OCI-LY1 (cell line): ENCODE results near the gene SNHG17.

Experiments used
- H2AFZ ChIP-seq: fragments of 200-600 bp; sonication (generic), shearing (Covaris generic); 2 replicates; pipeline ENCODE4 v1.6.0; 2014; ENCODE audit warnings: antibody characterized with exemption, mild to moderate bottlenecking, low read length
- H3F3A ChIP-seq: fragments of 200-600 bp; sonication (generic), shearing (Covaris generic); 2 replicates; pipeline ENCODE4 v1.6.0; 2014; ENCODE audit warnings: mild to moderate bottlenecking, antibody characterized with exemption, low read length, moderate library complexity; ENCODE audit not compliant: insufficient read depth
- H3K27ac ChIP-seq: fragments of 200-600 bp; sonication (generic); 2 replicates; pipeline ENCODE4 v1.5.1; 2014; ENCODE audit warnings: low read length, mixed run types, mild to moderate bottlenecking, low read depth; ENCODE audit not compliant: poor library complexity, severe bottlenecking
- H3K27me3 ChIP-seq: fragments of 200-600 bp; sonication (generic); 2 replicates; pipeline ENCODE4 v1.6.0; 2014; ENCODE audit warnings: antibody characterized with exemption, mild to moderate bottlenecking, low read length, moderate library complexity; ENCODE audit not compliant: insufficient read depth
- H3K36me3 ChIP-seq: fragments of 200-600 bp; sonication (generic); 2 replicates; pipeline ENCODE4 v1.6.1; 2014; ENCODE audit warnings: mild to moderate bottlenecking, antibody characterized with exemption, low read length, moderate library complexity, mixed read lengths; ENCODE audit not compliant: insufficient read depth
- H3K4me1 ChIP-seq: fragments of 200-600 bp; sonication (generic); 2 replicates; pipeline ENCODE4 v1.5.1; 2014; ENCODE audit warnings: mild to moderate bottlenecking, low read length, moderate library complexity; ENCODE audit not compliant: insufficient read depth, severe bottlenecking
- H3K4me2 ChIP-seq: fragments of 200-600 bp; sonication (generic), shearing (Covaris generic); 2 replicates; pipeline ENCODE4 v1.6.1; 2014; ENCODE audit warnings: low read length
- H3K4me3 ChIP-seq: fragments of 200-600 bp; sonication (generic); 2 replicates; pipeline ENCODE4 v1.5.1; 2014; ENCODE audit warnings: low read length, low read depth, mild to moderate bottlenecking, mixed read lengths; ENCODE audit not compliant: poor library complexity, severe bottlenecking
- H3K79me2 ChIP-seq: fragments of 200-600 bp; shearing (Covaris generic); 2 replicates; pipeline ENCODE4 v1.6.1; 2016; ENCODE audit warnings: mixed run types, low read length, mixed read lengths; ENCODE audit not compliant: insufficient read depth
- H3K9ac ChIP-seq: fragments of 200-600 bp; sonication (generic), shearing (Covaris generic); 2 replicates; pipeline ENCODE4 v1.6.1; 2014; ENCODE audit warnings: mild to moderate bottlenecking, low read length, mixed read lengths
- H3K9me2 ChIP-seq: fragments of 200-600 bp; sonication (generic), shearing (Covaris generic); 2 replicates; pipeline ENCODE4 v1.6.1; 2014; ENCODE audit warnings: low read depth, mild to moderate bottlenecking, low read length, mixed read lengths
- H3K9me3 ChIP-seq: fragments of 200-600 bp; shearing (Covaris generic); 2 replicates; pipeline ENCODE4 v1.6.1; 2014; ENCODE audit warnings: low read length, mixed read lengths
- H4K20me1 ChIP-seq: fragments of 200-600 bp; sonication (generic), shearing (Covaris generic); 2 replicates; pipeline ENCODE4 v1.6.0; 2016; ENCODE audit warnings: mild to moderate bottlenecking, low read length; ENCODE audit not compliant: insufficient read depth
- CTCF ChIP-seq: fragments of 200-600 bp; sonication (generic), shearing (Covaris generic); IDR thresholded peaks from 2 replicates; pipeline ENCODE4 v1.5.1; 2017; ENCODE audit warnings: mild to moderate bottlenecking, antibody characterized with exemption, low read length, moderate library complexity, mixed read lengths
- EZH2 ChIP-seq: fragments of 200-600 bp; sonication (generic), shearing (Covaris generic); IDR thresholded peaks from 2 replicates; pipeline ENCODE4 v1.8.0; 2017; ENCODE audit warnings: borderline replicate concordance, mixed run types, mild to moderate bottlenecking, antibody characterized with exemption, low read length, moderate library complexity, mixed read lengths

The SNHG17 gene

GRCh38 chr20:38449046-38449445 is 13.9 kb upstream of the SNHG17 start:
- Histone ChIP-seq H3K79me2 (peaks cover 5% of the 10 kb centered on the region; the same call in 1 of the 2 replicates), H3K27me3 (no peaks in the 10 kb centered on the region), H4K20me1 (no peaks in the 10 kb centered on the region), H3F3A (no peaks in the 10 kb centered on the region), H3K9ac (no peak overlapping the region), H3K9me2 (no peaks in the 10 kb centered on the region), H3K9me3 (no peaks in the 10 kb centered on the region), H3K4me3 (no peak overlapping the region), H3K4me2 (no peak overlapping the region), H3K27ac (no peak overlapping the region), H2AFZ (no peak overlapping the region), H3K4me1 (peaks cover 16% of the 10 kb centered on the region), H3K36me3 (peaks cover 32% of the 10 kb centered on the region)
- no peak for TF ChIP-seq EZH2
- TF ChIP-seq CTCF = no peak

- Histone ChIP-seq H3K27ac (peak overlapping the region; percentile 61), H4K20me1 (no peaks in the 10 kb centered on the region), H3F3A (no peaks in the 10 kb centered on the region), H3K27me3 (no peaks in the 10 kb centered on the region), H3K79me2 (peaks cover 5% of the 10 kb centered on the region; the same call in 1 of the 2 replicates), H3K9me3 (no peaks in the 10 kb centered on the region), H3K36me3 (peaks cover 32% of the 10 kb centered on the region), H3K4me2 (peak overlapping the region; percentile 98), H2AFZ (no peak overlapping the region), H3K4me3 (peak overlapping the region; percentile 94), H3K9me2 (no peaks in the 10 kb centered on the region), H3K9ac (peak overlapping the region; percentile 96), H3K4me1 (peaks cover 16% of the 10 kb centered on the region)
- TF ChIP-seq EZH2 (no peak), CTCF (no peak)
Observed at GRCh38 chr20:38447931-38448675, 13.0 kb upstream of the SNHG17 start.

- TF ChIP-seq EZH2 (no peak), CTCF (no peak)
- H3K9me2 ChIP-seq = no peaks in the 10 kb centered on the region
- H3K9me3 ChIP-seq = no peaks in the 10 kb centered on the region
- no peaks in the 10 kb centered on the region for H3F3A ChIP-seq
- peaks cover 16% of the 10 kb centered on the region for H3K4me1 ChIP-seq
- H2AFZ ChIP-seq = no peak overlapping the region
- peak overlapping the region; percentile 61 for H3K27ac ChIP-seq
- peak overlapping the region; percentile 94 for H3K4me3 ChIP-seq
- H3K4me2 ChIP-seq = peak overlapping the region; percentile 98
- peaks cover 5% of the 10 kb centered on the region; the same call in 1 of the 2 replicates for H3K79me2 ChIP-seq
- H3K9ac ChIP-seq = peak overlapping the region; percentile 96
- no peaks in the 10 kb centered on the region for H4K20me1 ChIP-seq
- no peaks in the 10 kb centered on the region for H3K27me3 ChIP-seq
- H3K36me3 ChIP-seq = peaks cover 32% of the 10 kb centered on the region
Observed at GRCh38 chr20:38447251-38447661, 12.1 kb upstream of the SNHG17 start.
